ENCODE data around the gene NR4A3.

DNA sequence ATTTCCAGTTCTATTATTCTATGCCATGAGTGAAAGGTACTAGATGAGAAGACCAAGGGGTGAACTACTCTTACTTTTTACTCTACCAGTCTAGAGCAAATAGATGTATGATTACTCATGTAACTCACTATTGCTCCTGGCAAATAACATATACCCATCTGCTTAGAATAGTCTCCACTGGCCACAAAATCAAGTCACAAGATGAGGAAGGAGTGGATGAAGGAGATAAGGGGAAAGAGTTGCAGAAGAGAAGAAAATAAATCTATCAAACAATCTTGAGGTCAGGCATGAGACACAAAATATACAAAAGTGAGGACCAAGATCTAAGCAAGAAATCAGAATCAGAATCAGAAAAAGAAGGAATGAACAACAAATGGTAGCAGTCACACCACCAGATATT is 13.7 kb upstream of the NR4A3 start:
- TF ChIP-seq, protein P1, sequence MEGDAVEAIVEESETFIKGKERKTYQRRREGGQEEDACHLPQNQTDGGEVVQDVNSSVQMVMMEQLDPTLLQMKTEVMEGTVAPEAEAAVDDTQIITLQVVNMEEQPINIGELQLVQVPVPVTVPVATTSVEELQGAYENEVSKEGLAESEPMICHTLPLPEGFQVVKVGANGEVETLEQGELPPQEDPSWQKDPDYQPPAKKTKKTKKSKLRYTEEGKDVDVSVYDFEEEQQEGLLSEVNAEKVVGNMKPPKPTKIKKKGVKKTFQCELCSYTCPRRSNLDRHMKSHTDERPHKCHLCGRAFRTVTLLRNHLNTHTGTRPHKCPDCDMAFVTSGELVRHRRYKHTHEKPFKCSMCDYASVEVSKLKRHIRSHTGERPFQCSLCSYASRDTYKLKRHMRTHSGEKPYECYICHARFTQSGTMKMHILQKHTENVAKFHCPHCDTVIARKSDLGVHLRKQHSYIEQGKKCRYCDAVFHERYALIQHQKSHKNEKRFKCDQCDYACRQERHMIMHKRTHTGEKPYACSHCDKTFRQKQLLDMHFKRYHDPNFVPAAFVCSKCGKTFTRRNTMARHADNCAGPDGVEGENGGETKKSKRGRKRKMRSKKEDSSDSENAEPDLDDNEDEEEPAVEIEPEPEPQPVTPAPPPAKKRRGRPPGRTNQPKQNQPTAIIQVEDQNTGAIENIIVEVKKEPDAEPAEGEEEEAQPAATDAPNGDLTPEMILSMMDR (conservative IDR thresholded peaks at IDR 0.05; ENCODE audit: low read length): no peak
- TF ChIP-seq EZH2phosphoT487 (IDR thresholded peaks at IDR 0.05; ENCODE audit: borderline replicate concordance): no peak

Measured in Loucy (cell line).